HG02973 (cell line): Measurements from ENCODE around the gene PRSS22.

Experiments used
- ATAC-seq: cut with Tn5 transposase; IDR thresholded peaks from one replicate; pipeline ENCODE4 v1.9.1; 2021; ENCODE audit warnings: moderate library complexity; ENCODE audit not compliant: unreplicated experiment

PRSS22 gene

DNA sequence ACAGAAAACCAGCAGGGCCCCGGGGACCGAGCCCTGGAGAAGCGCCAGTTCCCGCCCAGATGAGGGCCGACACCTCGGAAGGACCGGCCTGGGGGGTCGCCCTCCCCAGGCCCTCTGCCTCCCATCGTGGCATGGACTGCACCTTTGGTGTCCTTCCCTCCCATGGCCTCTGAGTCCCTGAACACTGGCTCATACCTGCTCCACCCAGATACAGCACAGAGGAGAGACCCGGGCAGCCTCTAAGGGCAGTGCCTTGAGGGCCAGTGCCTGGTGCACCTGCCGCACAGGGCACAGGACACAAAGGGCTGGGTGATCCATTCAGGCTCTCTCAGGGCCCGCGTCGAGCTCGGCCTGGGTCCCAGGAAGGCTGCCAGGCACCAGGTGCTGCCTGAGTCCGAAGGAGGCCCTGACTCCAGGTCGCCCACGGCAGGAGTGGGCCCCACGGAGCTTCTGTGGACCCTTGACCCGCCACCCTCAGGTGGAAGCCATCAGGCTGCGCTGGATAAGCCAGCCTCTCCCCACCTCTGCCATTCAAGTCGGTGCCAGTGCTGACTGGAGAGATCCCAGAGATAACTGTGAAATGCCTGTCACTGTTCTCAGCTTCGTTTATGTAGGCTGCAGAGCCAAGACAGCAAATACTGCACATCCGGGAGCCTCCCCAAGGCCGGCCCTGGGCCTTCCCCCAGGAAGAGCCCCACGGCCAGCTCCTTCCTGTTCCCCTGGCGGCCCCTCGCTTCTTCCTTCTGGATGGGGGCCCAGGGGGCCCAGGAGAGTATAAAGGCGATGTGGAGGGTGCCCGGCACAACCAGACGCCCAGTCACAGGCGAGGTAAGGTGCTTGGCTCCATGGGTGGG, 28.2 kb downstream of the PRSS22 start, which contains the start of gene ZG16B:
Gene ZG16B, plus strand, starts transcription at position 803 of the 854 bp plus-strand sequence. CDS start 139 bp downstream, outside the sequence.
- ATAC-seq: no peak

DNA sequence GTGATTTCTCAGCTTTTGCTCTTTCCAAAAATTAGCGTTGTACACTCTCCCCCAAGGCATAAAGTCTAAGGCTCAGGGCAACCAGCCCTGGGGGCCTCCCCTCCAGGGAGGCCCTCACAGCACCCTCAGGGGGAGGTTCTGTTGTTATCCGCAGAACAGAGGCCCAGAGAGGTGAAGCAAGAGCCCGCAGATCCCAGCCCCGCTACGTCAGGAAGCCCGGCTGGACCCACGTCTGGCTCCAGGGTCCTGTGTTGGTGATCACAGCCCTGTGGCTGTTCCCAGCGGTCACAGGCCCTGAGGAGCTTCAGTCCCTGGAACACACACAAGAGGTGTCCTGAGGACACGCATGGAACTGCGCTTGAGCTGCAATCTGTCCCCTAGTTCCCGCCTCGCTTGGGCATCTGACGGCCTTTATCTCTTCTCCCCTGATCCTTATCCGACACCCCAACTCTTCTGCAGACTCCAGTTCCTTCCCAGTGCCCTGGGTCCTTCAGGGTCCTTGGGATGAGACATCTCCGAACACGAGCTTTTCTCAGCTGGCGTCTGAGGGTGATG, 29.0 kb downstream of the PRSS22 start:
- no peak for ATAC-seq

DNA sequence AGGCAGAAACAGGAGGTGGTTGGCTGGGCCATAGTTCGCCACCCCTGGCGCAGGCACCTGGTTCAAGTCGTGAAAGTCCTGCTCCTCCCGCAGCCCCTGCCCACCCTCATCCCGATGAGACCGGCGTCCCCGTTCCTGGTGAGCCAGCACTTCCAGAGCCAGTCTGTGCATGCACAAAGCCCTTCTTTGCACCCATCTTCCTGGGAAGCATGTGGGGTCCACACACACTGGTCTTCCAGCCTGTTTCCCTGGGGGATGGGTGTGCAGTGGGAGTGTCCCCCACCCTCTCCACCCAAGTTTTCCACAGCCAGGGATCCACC, 29.5 kb downstream of the PRSS22 start:
- ATAC-seq: no peak

GRCh38 chr16:2827831-2828520, 30.0 kb downstream of the PRSS22 start:
- no peak for ATAC-seq

GRCh38 chr16:2827374-2827791, 30.6 kb downstream of the PRSS22 start:
- no peak for ATAC-seq

DNA sequence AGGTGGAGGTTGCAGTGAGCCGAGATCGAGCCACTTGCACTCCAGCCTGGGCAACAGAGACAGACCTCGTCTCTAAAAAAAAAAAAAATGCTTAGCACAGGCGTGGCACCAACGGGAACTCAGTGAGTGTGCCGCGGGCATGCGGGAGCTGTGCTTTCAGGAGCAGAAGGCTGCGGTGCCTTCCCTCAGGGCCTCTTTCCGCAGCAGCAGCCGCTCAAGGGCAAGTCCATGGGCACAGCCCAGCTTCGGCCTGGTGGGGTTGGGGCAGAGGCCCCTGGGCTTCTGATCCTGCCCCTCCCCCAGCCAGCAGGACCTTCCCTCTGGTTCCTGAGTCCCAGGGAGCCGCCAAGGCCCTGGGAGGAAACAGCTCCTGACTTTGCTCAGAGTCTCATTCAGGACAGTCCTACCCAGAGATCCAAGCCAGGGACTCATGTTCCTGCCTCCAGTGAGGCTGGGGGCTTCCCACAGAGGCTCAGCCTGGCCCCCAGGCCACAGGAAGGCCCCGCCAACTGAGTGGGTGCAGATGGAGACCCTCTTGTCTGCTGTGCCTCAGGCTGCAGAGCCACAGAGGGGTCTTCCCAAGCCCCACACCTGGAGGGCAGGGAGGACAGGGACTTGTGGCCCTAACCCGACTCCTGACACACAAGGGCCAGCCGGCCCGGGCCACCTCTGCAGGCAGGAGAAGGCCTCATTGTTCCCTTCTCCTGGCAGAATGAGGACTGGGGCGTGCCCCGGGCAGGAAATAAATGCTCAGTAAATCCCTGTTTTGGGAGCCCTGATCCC, 31.2 kb downstream of the PRSS22 start:
- no peak for ATAC-seq

GRCh38 chr16:2825906-2826305, 32.1 kb downstream of the PRSS22 start:
- ATAC-seq: no peak

DNA sequence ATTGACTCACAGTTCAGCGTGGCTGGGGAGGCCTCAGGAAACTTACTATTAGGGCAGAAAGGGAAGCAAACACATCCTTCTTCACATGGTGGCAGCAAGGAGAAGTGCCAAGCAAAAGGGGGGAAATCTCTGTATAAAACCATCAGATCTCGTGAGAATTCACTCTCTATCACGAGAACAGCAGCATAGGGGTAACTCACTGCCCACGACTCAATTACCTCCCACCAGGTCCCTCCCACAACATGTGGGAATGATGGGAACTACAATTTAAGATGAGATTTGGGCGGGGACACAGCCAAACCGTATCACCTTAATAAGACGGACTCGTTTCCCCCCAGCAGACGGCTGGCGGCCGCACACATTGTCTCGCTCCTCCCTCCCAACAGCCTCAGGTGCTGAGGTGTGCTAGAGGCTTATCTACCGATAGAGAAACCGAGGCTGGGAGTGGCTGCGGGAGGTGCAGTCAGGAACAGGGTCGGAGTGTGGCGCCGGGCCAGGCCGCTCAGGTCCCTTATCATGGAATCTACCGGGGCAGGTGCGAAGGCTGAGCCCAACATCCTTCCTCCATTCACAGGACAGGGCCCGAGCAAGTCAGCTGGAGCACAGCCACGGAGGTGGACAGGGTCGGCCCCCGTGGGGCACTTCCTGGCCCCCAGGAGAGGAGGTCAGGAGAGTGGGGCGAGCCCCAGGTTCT, 32.8 kb downstream of the PRSS22 start:
- ATAC-seq: no peak

GRCh38 chr16:2824626-2825025, 33.3 kb downstream of the PRSS22 start:
- ATAC-seq: no peak

- no peak for ATAC-seq
Measured at GRCh38 chr16:2822496-2822895, 35.5 kb downstream of the PRSS22 start.

- no peak for ATAC-seq
Measured at GRCh38 chr16:2822158-2822495, 35.8 kb downstream of the PRSS22 start.

- ATAC-seq: no peak
Measured at GRCh38 chr16:2821487-2822157, 36.3 kb downstream of the PRSS22 start.

- ATAC-seq: no peak
Measured at GRCh38 chr16:2820836-2821486, 37.0 kb downstream of the PRSS22 start.

DNA sequence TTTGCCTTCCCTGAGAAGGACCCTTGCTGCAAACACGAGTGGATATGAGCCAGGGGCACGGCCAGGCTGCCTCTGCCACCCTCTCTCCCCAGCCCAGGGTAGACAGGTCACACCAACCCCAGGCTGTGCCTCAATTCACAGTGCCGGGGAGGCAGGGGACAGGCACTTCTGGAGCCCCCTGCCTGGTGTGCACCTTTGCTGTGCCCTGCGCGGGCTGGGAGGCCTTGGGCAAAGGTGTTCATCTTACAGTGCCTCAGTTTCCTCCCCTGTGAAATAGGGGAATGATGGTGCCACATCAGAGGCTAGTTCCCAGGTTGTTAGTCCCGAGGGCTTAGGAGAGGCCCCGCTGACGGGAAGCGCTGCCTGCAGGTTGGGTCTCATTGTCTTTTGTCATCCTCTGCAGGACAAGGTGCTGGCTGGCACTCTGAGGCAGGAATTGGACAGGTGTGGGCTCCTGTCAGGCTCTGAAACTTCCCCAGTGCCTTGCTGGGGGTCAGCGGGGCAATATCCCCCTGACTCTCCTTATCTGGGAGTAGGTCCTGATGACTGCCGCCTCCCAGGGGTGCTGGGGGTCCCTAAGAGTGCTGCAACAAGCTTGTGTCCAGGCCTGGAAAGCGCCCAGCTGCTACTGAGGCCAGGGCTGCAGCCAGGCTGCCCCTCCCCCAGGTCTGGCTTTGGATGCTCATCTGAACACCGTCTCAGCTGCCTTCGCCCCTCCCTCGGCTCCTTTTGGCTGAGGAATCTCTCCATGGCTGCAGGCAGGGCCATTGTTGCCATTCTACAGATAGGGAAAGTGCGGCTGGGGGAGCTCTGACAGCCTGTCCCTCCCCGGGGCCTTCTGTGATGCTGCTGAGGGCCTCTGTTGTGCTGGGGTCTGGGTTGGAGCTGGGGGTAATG, 37.8 kb downstream of the PRSS22 start:
- ATAC-seq: no peak

DNA sequence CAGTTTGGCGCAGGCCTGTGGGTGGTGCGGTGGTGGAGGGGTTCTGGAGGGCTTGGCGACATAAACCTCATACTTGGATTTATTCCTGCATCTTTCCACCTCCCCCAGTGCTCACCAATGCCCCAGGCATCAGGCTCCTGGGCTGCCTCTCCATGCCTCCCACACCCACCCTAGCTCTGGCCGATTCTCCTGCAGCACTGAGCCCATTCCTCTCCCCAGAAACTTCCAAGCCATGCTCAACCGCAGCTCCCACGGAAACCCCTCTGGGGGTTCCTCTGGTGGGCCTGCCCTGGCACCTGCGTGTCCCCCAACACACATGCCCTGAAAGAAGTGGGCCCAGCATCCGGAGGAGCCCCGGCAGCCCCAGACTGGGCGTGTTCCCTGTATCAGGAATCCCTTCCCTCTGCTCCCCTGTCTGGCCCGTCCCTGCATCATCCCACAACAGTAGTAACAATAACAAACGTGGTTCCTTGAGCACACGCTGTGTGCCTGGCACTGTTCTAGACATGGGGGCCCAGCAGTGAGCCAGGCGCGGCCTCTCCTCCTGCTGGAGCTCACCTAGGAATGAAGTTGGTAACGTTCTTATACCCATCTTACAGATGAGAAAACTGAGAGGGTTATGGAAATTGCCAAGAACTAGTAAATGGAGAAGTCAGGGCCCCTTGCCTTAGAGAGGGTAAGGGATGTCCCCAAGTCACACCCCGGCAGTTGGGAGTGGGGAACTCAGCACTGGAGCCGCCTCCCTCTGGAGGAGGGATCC, 38.6 kb downstream of the PRSS22 start:
- ATAC-seq: no peak

DNA sequence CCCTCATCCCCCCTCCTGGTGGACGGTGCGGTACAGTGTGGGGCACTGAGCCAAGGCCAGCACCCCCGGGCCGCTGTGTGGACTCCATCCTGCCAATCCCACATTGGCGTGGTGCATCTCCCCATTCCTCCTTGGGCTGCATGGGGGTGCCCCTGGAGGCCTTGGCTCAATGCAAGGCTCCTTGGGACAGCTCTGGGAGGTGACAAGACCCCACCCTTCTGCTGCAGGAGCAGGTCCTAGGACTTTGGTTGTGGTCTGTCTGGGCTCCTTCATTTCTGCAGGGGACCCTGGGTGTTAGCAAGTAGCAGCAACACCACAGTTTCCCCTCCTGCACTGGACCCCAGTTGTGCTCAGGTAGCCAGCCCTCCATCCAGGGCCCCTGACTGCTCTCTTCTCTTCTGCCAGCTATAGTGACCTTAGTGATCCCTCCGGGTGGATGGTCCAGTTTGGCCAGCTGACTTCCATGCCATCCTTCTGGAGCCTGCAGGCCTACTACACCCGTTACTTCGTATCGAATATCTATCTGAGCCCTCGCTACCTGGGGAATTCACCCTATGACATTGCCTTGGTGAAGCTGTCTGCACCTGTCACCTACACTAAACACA, 39.6 kb downstream of the PRSS22 start:
- no peak for ATAC-seq
